NCI-H2029 treated with DMSO at 0.1 percent for 48 hours (cell line): ENCODE data around the gene QKI.
"Not testable (repeated sequence)": the region's sequence is repeated elsewhere in the genome, so short reads cannot be mapped to it uniquely, and the experiment has no call there.

Source experiments
- DNase-seq: peaks from one replicate; lab custom pipeline; 2025; lab: John Stamatoyannopoulos, UW

The QKI gene

GRCh38 chr6:163439390-163439789 is 24.9 kb downstream of the QKI start:
- DNase-seq = not testable (repeated sequence)

- no peak for DNase-seq
Observed at GRCh38 chr6:163439997-163440396, 25.5 kb downstream of the QKI start.

GRCh38 chr6:163442336-163442735 is 27.8 kb downstream of the QKI start:
- DNase-seq = no peak

DNA sequence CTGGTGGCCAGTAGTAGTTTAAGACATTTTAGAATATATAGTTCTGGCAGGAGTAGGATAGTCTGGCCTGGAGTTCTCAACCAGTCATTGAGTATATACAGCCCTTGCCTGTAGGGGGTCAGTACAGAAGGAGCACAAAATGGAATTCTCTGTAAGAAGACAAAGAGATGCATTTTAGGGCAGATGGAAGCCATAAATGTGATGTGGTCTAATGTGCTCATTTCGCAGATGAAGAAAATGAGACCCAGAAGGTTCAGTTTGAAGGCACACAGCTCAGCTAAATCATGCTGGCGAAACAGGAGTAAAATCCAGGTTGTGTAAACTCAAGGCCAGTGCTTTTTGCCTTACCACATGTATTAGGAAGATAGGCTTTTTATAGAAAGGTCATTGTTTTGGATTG is 29.6 kb downstream of the QKI start:
- DNase-seq = no peak

GRCh38 chr6:163446549-163446948 is 32.0 kb downstream of the QKI start:
- DNase-seq = no peak

DNA sequence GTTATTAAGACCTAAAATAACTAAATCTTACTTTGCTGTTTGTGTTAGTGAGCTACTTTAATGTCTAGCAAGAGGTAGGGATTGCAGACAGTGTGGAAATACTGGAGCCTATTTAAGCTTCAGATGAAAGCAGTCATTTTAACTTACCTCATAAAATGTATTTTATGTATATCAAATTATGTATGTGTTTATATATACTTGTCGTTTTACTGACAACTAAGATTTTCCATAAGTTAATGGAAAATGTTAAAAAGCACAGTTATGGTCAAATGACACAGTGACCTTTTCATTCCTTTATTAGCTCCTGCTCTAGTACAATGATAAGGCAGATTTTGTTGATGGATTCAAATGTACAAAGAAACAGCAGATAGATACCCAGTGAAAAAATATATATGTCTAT is 34.6 kb downstream of the QKI start:
- no peak for DNase-seq

DNA sequence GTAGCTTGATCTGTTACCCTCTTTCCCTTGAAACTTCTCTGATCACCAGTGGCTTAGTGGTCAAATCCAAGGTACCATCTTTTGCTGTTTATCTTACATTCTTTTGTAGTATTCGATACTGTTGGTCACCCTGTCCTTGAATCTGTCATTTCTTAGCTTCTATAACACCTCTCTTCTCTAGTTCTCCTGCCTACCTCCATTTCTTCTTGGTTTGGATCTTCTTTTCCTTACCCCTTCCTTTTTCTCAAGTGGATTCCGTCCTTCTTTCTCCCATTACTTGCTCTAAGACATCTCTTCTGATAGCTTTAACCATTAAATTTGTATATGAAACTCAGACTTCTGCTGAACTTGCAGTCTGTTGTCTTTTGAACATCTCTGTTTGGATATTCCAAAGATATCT is 39.9 kb downstream of the QKI start:
- no peak for DNase-seq

- no peak for DNase-seq
Observed at GRCh38 chr6:163455552-163455951, 41.0 kb downstream of the QKI start.

GRCh38 chr6:163457637-163458561 is 43.4 kb downstream of the QKI start:
- DNase-seq = no peak

GRCh38 chr6:163459007-163459406 is 44.5 kb downstream of the QKI start:
- no peak for DNase-seq

GRCh38 chr6:163459536-163459935 is 45.0 kb downstream of the QKI start:
- DNase-seq = no peak

- peak; percentile 43 for DNase-seq
Observed at GRCh38 chr6:163460307-163460782, 45.8 kb downstream of the QKI start.

GRCh38 chr6:163461696-163462095 is 47.2 kb downstream of the QKI start:
- DNase-seq = no peak

GRCh38 chr6:163463180-163463579 is 48.7 kb downstream of the QKI start:
- DNase-seq = no peak

GRCh38 chr6:163463795-163464194 is 49.3 kb downstream of the QKI start:
- DNase-seq = no peak

DNA sequence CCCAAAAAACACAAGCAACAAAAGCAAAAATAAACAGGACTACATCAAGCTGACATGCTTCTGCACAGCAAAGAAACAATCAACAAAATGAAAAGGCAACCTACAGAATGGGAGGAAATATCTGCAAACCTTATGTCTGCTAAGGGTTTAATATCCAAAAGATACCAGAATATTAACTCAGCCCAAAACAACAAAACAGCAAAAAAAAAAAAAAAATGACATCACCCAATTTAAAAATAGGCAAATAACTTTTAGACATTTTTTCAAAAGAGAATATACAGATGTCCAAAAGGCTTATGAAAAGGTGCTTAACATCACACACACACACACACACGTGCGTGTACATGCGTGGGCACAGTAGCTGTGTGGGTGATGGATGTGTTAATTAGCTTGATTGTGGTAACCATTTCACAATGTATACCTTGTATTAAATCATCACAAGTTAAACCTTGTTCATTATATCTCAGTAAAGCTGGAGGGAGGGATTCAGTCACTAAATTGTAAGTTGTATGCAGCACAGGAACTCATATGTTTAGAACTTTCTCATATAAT is 52.4 kb downstream of the QKI start:
- DNase-seq = no peak

DNA sequence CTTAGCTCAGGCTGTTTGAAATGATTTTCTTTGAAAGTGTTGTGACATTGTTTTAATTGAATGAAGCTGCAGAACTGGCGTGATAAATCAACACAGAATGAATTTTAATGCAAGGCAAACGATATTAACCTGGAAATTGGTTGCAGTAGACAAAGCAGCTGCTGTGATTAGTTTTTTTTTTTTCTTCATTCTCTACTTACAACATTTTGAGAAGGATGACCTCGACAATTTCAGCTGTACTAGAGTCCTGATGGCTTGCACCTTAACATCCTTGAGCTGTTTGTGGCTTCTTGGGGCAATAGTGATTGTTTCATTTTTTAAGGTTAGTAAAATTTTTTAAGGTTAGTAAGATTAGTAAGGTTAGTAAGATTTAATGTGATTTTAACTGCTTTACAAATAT is 54.2 kb downstream of the QKI start:
- no peak for DNase-seq

GRCh38 chr6:163469459-163469985 is 55.0 kb downstream of the QKI start:
- DNase-seq = no peak

DNA sequence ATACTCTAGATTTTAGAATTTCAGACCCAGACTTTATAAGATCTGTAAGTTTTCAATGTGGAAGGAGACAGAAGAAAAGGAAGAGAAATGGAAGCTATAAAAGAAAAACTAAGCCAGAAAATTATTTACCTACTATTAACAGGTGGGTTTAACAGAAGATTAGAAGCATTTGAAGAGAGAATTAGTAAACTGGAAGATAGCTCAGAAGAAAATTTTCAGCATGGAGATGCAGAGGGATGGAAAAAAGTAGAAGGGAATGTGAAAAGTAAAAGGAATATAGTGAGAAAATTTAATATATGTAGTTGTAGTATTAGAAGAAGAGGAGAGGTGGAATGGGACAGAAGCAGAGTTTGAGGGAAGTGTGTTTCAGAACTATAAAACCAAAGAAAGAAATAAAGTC is 56.1 kb downstream of the QKI start:
- no peak for DNase-seq

DNA sequence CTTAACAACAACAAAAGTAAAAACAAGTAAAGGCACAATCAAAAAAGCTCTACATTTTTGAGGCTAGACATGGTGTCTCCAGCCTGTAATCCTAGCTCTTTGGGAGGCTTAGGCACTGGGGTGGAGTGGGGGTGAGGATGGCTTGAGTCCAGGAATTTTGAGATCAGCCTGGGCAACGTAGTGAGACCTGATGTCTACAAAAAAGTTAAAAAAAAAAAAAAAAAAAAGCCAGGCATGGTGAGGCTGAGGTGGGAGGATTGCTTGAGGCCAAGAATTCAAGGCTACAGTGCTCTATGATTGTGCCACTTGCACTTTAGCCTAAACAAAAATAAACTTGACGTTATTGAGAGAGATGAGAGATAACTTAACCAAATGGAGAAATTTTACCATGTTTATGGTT is 60.1 kb downstream of the QKI start:
- no peak for DNase-seq

- DNase-seq = not testable (repeated sequence)
Observed at GRCh38 chr6:163476946-163477345, 62.4 kb downstream of the QKI start.

DNA sequence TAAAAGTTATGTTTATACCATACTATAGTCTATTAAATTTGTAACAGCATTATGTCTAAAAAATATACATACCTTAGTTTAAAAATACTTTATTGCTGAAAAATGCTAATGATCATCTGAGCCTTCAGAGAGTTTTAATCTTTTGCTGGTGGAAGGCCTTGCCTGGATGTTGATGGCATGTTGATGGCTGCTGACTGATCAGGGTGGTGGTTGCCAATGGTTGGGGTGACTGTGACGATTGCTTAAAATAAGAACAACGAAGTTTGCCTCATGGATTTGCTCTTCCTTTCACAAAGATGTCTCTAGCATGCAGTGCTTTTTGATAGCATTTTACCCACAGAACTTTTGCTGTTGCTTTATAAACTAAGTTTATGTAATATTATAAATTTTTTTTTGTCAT is 68.6 kb downstream of the QKI start:
- no peak for DNase-seq

GRCh38 chr6:163485388-163485851 is 70.9 kb downstream of the QKI start:
- DNase-seq = no peak
